Hepatic stellate cell (primary cell): ENCODE data around the gene PCK2.

Experiments used
- DNase-seq: peaks from one replicate; pipeline ENCODE4 v3.0.0; 2011; ENCODE audit warnings: low spot score

PCK2 gene

GRCh38 chr14:24060984-24061913 is 32.9 kb upstream of the PCK2 start:
- no peak for DNase-seq

- DNase-seq = no peak
Measured at GRCh38 chr14:24062216-24062980, 31.7 kb upstream of the PCK2 start.

GRCh38 chr14:24063263-24063836 is 30.8 kb upstream of the PCK2 start:
- DNase-seq = no peak

GRCh38 chr14:24064091-24064795 is 29.9 kb upstream of the PCK2 start:
- no peak for DNase-seq

- DNase-seq = no peak
Measured at GRCh38 chr14:24064856-24065255, 29.3 kb upstream of the PCK2 start.

- DNase-seq = no peak
Measured at GRCh38 chr14:24065408-24065807, 28.7 kb upstream of the PCK2 start.

- no peak for DNase-seq
Measured at GRCh38 chr14:24066496-24067132, 27.5 kb upstream of the PCK2 start.

- DNase-seq = no peak
Measured at GRCh38 chr14:24067133-24068082, 26.7 kb upstream of the PCK2 start.

GRCh38 chr14:24068711-24069410 is 25.2 kb upstream of the PCK2 start:
- no peak for DNase-seq

- DNase-seq = no peak
Measured at GRCh38 chr14:24069411-24069735, 24.7 kb upstream of the PCK2 start.

GRCh38 chr14:24070285-24071143 is 23.6 kb upstream of the PCK2 start:
- DNase-seq = no peak

- DNase-seq = no peak
Measured at GRCh38 chr14:24071144-24071697, 22.9 kb upstream of the PCK2 start, which contains the start of gene CPNE6. TSS of gene CPNE6 (plus strand) at chr14:24071562. CDS start at chr14:24072937, 1,375 bp downstream.

- no peak for DNase-seq
Measured at GRCh38 chr14:24071836-24072430, 22.2 kb upstream of the PCK2 start.

- no peak for DNase-seq
Measured at GRCh38 chr14:24072436-24072835, 21.7 kb upstream of the PCK2 start.

GRCh38 chr14:24072881-24073877 is 20.9 kb upstream of the PCK2 start:
- no peak for DNase-seq

- DNase-seq = no peak
Measured at GRCh38 chr14:24074625-24075484, 19.3 kb upstream of the PCK2 start.
